HG02981 (cell line): ENCODE results near the gene ADAT3.

Experiments used
- ATAC-seq: cut with Tn5 transposase; IDR thresholded peaks from one replicate; pipeline ENCODE4 v1.9.1; 2021; ENCODE audit warnings: mild to moderate bottlenecking, moderate library complexity; ENCODE audit not compliant: unreplicated experiment

Gene ADAT3

GRCh38 chr19:1956122-1956494, 50.9 kb downstream of the ADAT3 start:
- ATAC-seq = no peak

GRCh38 chr19:1956868-1957492, 51.8 kb downstream of the ADAT3 start:
- no peak for ATAC-seq

GRCh38 chr19:1957562-1958248, 52.5 kb downstream of the ADAT3 start:
- ATAC-seq = no peak

GRCh38 chr19:1959928-1960589, 54.9 kb downstream of the ADAT3 start:
- no peak for ATAC-seq

GRCh38 chr19:1961000-1961883, 56.0 kb downstream of the ADAT3 start:
- no peak for ATAC-seq

- no peak for ATAC-seq
Measured at GRCh38 chr19:1962674-1963073, 57.5 kb downstream of the ADAT3 start.
